Measurements from ENCODE around the gene PPP5C. TPM values are rescaled to one million over a fixed set of nuclear protein-coding genes. Genes with fewer than 3 reads are reported as not detected.

The PPP5C gene
- total and polyA plus RNA-seq, 2 of the 8 experiments (the other 6 are each of a cell fraction or from before 2014, with no cell fraction given): 112 to 156 TPM

DNA sequence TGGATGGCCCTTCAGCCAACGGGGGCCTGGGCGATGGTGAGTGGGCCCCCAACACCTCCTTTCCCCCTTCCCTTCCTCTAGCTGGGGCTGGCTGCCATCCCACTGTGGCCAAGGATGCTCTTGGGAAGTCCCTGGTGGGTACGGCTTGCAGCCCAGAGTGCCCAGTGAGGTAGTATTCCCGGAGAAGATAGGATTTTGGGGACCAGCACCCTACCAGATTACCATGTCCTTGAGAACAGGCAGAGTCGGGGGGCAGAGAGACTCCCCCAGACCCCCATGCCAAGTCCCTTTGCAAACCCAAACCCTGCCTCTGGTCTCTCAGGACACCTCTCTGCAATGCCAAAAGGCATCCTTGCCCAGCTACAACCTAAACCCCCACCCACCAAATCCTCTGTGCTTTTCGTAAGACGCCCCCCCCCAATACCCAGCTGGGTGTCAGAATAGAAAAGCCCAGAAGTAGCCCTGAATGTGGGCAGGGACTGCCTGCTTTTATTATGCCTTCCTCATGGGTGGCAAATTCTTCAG lies 48.3 kb upstream of the PPP5C start:
- H3K27ac ChIP-seq (ENCODE audit: low read depth, low read length): no peak overlapping the region
- FAIRE-seq (no peak), DNase-seq (ENCODE audit: low read depth in 1 of 2, low spot score in 2 of 2) (no peak)
- H2BK15ac ChIP-seq (ENCODE audit: low read length): no peak overlapping the region
- H4K5ac ChIP-seq (ENCODE audit: insufficient read length, low read depth, low read length): peak overlapping the region; percentile 38
- peak overlapping the region; percentile 22 for H3K56ac ChIP-seq (replicated peaks; ENCODE audit: insufficient read length, low read depth, low read length)
- peak overlapping the region; percentile 54 for H2BK120ac ChIP-seq (replicated peaks; ENCODE audit: low read depth, low read length)
- H2AFZ ChIP-seq (ENCODE audit: low read length): no peak overlapping the region
- CTCF ChIA-PET (ENCODE audit: partially characterized antibody): interaction anchor here (1.0 to 15.4 kb wide), 4 partner anchors 16 to 231 kb away, joined by 3 to 145 read pairs (median 4); no protein-coding TSS in a partner anchor
- peaks cover 0 to 3% of the 10 kb centered on the region in 2 experiments for H4K20me1 ChIP-seq (replicated peaks in 1 of 2; ENCODE audit: control insufficient read depth in 1 of 2, insufficient read depth in 2 of 2, low read length in 2 of 2)
- peaks cover 0 to 2% of the 10 kb centered on the region in 2 experiments; a peak in 1 of 4 replicates for H3K79me2 ChIP-seq (ENCODE audit: control insufficient read depth in 1 of 2, insufficient read depth in 2 of 2, low read length in 2 of 2)
- H3K18ac ChIP-seq (ENCODE audit: extremely low read depth, low read length): no peak overlapping the region; the same call in none of the 2 replicates
- TF ChIP-seq, protein P1, sequence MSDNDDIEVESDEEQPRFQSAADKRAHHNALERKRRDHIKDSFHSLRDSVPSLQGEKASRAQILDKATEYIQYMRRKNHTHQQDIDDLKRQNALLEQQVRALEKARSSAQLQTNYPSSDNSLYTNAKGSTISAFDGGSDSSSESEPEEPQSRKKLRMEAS (IDR thresholded peaks at IDR 0.05): no peak
- TF ChIP-seq HDAC2 (IDR thresholded peaks at IDR 0.05; ENCODE audit: borderline replicate concordance in 1 of 2, low read depth in 2 of 2, low read length in 2 of 2) (0 out of 4 replicates have a peak, but pooled peaks of 1 of the 2 experiments have one; percentile 33), EZH2 (IDR thresholded peaks at IDR 0.05; ENCODE audit: low read depth, low read length, severe bottlenecking) (no peak), SIN3A (conservative IDR thresholded peaks at IDR 0.05 in 1 of 2, IDR thresholded peaks at IDR 0.05 in 1 of 2; ENCODE audit: low read depth in 1 of 2, low read length in 2 of 2) (no peak)
- H3K23ac ChIP-seq (ENCODE audit: insufficient read length): no peak overlapping the region
- H3K23me2 ChIP-seq (ENCODE audit: low read depth, low read length): peaks cover 10% of the 10 kb centered on the region
- H3K4me3 ChIP-seq (ENCODE audit: extremely low read depth in 1 of 4, insufficient read depth in 2 of 4, low read depth in 3 of 4, low read length in 4 of 4): peak overlapping the region in 3 of 4 experiments; percentile 18 to 88 (median 26); a peak in 4 of 8 replicates
- POLR2A ChIA-PET (ENCODE audit: partially characterized antibody): interaction anchor here (0.9 kb wide), 1 partner anchor 13 kb away, joined by 4 read pairs; no protein-coding TSS in a partner anchor
- H4K8ac ChIP-seq (ENCODE audit: extremely low read depth, insufficient read depth, low read length): peak overlapping the region; percentile 66; the same call in 1 of the 2 replicates
- H2AK5ac ChIP-seq (ENCODE audit: low read depth, low read length): 0 out of 2 replicates have a peak overlapping the region, but pooled peaks have one; percentile 53
- H3K4ac ChIP-seq (replicated peaks; ENCODE audit: insufficient read length, low read depth, low read length): peak overlapping the region; percentile 80
- peak overlapping the region; percentile 24; the same call in 1 of the 2 replicates for H2BK5ac ChIP-seq (ENCODE audit: low read depth, low read length)
- WGBS, 2 experiments (ENCODE audit: extremely low coverage in 1 of 2, insufficient coverage in 1 of 2, insufficient read length in 1 of 2, insufficient replicate concordance in 2 of 2, low coverage in 1 of 2, low lambda C conversion rate in 2 of 2, missing lambda C conversion rate in 1 of 2): 50% methylated on average over 7 of the region's 7 CpGs; no CpG with 5 or more reads in 1 of the 2 experiments
- peak overlapping the region; percentile 76 for H4K91ac ChIP-seq (replicated peaks; ENCODE audit: insufficient read length, low read length)
- H3K79me1 ChIP-seq (ENCODE audit: low read depth, low read length): no peaks in the 10 kb centered on the region
- H3K9me3 ChIP-seq (ENCODE audit: insufficient read depth in 2 of 2, low read depth in 1 of 2, low read length in 1 of 2): no peaks in the 10 kb centered on the region
- peak overlapping the region; percentile 61; the same call in 1 of the 2 replicates for H2BK20ac ChIP-seq (ENCODE audit: low read length)
- peaks cover 6 to 41% (median 31%) of the 10 kb centered on the region in 4 experiments for H3K4me1 ChIP-seq (replicated peaks in 1 of 4; ENCODE audit: control insufficient read depth in 3 of 4, insufficient read depth in 4 of 4, low read length in 3 of 4)
- peaks cover 0 to 2% (median 0%) of the 10 kb centered on the region in 4 experiments; a peak in 1 of 7 replicates for H3K27me3 ChIP-seq (replicated peaks in 1 of 4; ENCODE audit: control insufficient read depth in 3 of 4, extremely low read depth in 1 of 4, insufficient read depth in 3 of 4, low read length in 3 of 4)
- no peak overlapping the region for H3K14ac ChIP-seq (ENCODE audit: insufficient read length)
- no peaks in the 10 kb centered on the region for H3K36me3 ChIP-seq (ENCODE audit: control insufficient read depth in 2 of 4, insufficient read depth in 4 of 4, low read length in 3 of 4)
- H3K4me2 ChIP-seq (ENCODE audit: insufficient read depth in 1 of 2, low read depth in 2 of 2, low read length in 2 of 2): peak overlapping the region; percentile 81 to 88
- peak overlapping the region in 2 of 4 experiments; percentile 2 to 17; a peak in 1 of 7 replicates for H3K9ac ChIP-seq (replicated peaks in 1 of 4; ENCODE audit: extremely low read depth in 1 of 4, low read depth in 3 of 4, low read length in 3 of 4)
- 0 out of 2 replicates have a peak overlapping the region, but pooled peaks have one; percentile 84 for H2BK12ac ChIP-seq (ENCODE audit: low read depth, low read length)

Measured in H1 (cell line).